GM06990 (cell line): ENCODE data around the gene IFNB1.

Source experiments
- DNase-seq: peaks from one replicate; pipeline ENCODE4 v3.0.0-alpha.2; 2011; ENCODE audit not compliant: insufficient read length; ENCODE audit errors: extremely low read depth
- H3K27me3 ChIP-seq: replicated peaks from 2 replicates; pipeline ENCODE4 v1.6.0; 2011; ENCODE audit warnings: low read length; ENCODE audit not compliant: control insufficient read depth, insufficient read depth
- H3K36me3 ChIP-seq: 2 replicates; pipeline ENCODE4 v1.5.1; 2011; ENCODE audit warnings: low read length; ENCODE audit not compliant: control insufficient read depth, insufficient read depth
- H3K4me3 ChIP-seq: replicated peaks from 2 replicates; pipeline ENCODE4 v1.5.1; 2011; ENCODE audit warnings: low read depth, mild to moderate bottlenecking, control low read depth, low read length
- TF ChIP-seq, protein P1 (sequence below): IDR thresholded peaks from 2 replicates; pipeline ENCODE4 v1.5.1; 2011; ENCODE audit warnings: low read length, control low read depth, mild to moderate bottlenecking, inconsistent platforms; ENCODE audit not compliant: insufficient read depth, poor library complexity, severe bottlenecking

IFNB1 gene

DNA sequence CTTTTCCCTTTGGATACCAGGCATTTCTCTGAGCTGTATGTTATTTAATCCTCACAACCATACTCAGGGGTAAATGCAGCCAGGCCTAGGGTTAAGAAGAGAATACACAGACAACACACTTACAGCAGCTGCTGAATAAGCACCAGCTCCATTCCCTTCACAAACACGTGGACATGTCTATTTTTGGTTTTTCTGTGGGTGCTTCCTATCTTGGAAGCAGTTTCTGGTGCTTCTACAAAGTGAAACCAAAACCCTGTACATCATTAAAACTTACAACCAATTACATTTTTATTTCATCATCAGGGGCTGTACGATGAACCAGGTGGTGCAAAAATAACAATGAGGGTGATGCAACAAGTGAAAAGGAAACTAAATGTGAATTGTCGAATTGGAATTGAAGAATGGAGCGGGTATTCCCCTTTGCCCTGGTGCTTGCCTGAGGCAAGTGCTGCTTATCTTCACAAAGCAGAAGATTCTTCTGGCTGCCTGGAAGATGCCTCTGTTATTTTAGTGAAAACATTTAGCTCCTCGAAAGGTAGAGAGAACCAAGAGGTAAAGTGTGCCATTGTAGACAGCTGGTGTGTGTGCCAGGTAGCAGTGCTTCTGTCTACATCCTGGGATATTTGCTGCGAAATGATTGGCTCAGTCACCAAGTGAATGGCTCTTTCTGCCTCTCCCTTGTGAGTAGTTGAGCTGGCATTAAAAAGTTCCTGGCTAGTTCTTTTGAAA, 18.6 kb upstream of the IFNB1 start:
- peak; percentile 64 for DNase-seq
- peak overlapping the region; percentile 2; the same call in 1 of the 2 replicates for H3K4me3 ChIP-seq

DNA sequence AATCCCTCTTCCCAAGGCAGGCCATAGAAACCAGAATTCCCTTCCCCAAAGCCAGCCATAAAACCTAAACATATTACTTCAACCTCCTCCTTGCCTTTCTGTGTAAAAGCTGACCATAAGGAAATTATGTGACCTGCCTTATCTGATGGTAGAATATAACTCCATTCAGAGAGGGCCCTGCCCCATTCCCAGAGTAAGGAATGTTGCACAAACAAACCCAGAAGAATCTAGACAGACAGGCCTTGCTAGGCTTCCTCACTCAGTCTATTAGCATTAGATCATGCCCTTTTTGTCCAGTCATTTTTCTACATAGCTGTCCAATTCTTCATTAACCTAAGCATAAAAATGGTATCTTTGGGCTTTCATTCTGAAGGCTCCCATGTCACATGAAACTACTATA, 17.8 kb upstream of the IFNB1 start:
- no peaks in the 10 kb centered on the region for H3K36me3 ChIP-seq
- H3K4me3 ChIP-seq = no peak overlapping the region
- TF ChIP-seq, protein P1, sequence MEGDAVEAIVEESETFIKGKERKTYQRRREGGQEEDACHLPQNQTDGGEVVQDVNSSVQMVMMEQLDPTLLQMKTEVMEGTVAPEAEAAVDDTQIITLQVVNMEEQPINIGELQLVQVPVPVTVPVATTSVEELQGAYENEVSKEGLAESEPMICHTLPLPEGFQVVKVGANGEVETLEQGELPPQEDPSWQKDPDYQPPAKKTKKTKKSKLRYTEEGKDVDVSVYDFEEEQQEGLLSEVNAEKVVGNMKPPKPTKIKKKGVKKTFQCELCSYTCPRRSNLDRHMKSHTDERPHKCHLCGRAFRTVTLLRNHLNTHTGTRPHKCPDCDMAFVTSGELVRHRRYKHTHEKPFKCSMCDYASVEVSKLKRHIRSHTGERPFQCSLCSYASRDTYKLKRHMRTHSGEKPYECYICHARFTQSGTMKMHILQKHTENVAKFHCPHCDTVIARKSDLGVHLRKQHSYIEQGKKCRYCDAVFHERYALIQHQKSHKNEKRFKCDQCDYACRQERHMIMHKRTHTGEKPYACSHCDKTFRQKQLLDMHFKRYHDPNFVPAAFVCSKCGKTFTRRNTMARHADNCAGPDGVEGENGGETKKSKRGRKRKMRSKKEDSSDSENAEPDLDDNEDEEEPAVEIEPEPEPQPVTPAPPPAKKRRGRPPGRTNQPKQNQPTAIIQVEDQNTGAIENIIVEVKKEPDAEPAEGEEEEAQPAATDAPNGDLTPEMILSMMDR = no peak
- DNase-seq = no peak
- H3K27me3 ChIP-seq = no peaks in the 10 kb centered on the region

More for the DNA sequence above, 18.6 kb upstream of the IFNB1 start:
- H3K27me3 ChIP-seq = no peaks in the 10 kb centered on the region
- TF ChIP-seq, protein P1 = no peak
- no peaks in the 10 kb centered on the region for H3K36me3 ChIP-seq

DNA sequence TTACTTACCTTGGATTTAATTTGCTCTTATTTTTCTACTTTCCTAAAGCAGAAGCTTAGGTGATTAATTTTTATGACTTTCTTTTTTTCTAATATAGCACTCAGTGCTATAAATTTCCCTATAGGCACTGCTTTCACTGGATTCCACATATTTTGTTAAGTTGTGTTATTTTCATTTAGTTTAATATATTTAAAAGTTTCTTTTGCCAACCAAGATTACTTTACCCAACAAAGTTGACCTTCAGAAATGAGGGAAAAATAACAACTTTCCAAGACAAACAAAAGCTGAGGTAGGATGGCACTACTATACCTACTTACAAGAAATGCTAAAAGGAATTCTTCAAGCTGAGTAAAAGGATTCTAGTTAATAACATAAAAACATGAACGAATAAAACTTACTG, 8.8 kb upstream of the IFNB1 start:
- no peak overlapping the region for H3K4me3 ChIP-seq
- no peaks in the 10 kb centered on the region for H3K36me3 ChIP-seq
- DNase-seq = no peak
- H3K27me3 ChIP-seq = no peaks in the 10 kb centered on the region
- TF ChIP-seq, protein P1 = no peak

DNA sequence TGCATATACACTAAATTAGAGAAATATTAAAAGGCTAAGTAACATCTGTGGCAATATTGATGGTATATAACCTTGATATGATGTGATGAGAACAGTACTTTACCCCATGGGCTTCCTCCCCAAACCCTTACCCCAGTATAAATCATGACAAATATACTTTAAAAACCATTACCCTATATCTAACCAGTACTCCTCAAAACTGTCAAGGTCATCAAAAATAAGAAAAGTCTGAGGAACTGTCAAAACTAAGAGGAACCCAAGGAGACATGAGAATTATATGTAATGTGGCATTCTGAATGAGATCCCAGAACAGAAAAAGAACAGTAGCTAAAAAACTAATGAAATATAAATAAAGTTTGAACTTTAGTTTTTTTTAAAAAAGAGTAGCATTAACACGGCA, 7.3 kb upstream of the IFNB1 start:
- TF ChIP-seq, protein P1 = no peak
- no peak for DNase-seq
- no peaks in the 10 kb centered on the region for H3K27me3 ChIP-seq
- no peaks in the 10 kb centered on the region for H3K36me3 ChIP-seq
- no peak overlapping the region for H3K4me3 ChIP-seq

DNA sequence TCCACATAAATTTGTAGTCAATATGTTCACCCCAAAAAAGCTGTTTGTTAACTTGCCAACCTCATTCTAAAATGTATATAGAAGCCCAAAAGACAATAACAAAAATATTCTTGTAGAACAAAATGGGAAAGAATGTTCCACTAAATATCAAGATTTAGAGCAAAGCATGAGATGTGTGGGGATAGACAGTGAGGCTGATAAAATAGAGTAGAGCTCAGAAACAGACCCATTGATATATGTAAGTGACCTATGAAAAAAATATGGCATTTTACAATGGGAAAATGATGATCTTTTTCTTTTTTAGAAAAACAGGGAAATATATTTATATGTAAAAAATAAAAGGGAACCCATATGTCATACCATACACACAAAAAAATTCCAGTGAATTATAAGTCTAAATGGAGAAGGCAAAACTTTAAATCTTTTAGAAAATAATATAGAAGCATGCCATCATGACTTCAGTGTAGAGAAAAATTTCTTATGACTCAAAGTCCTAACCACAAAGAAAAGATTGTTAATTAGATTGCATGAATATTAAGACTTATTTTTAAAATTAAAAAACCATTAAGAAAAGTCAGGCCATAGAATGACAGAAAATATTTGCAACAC, 6.6 kb upstream of the IFNB1 start:
- TF ChIP-seq, protein P1 = no peak
- H3K36me3 ChIP-seq = no peaks in the 10 kb centered on the region
- DNase-seq = no peak
- H3K4me3 ChIP-seq = no peak overlapping the region
- no peaks in the 10 kb centered on the region for H3K27me3 ChIP-seq
